ENCODE results near the gene GRAP2. TPM values are rescaled to one million over a fixed set of nuclear protein-coding genes. Genes with fewer than 3 reads are reported as not detected.

GRAP2 gene
- total RNA-seq, 1 experiment from 2014 or later = not detected

GRCh38 chr22:39997939-39998726 is 97.2 kb downstream of the GRAP2 start:
- in situ Hi-C loops (cut with HindIII; ENCODE audit: low pct_unique_long_range_greater_than_20kb, low sequenced_read_pairs) = no loop called here
- peak; percentile 66 for DNase-seq (ENCODE audit: low read depth)

GRCh38 chr22:39999144-39999757 is 98.4 kb downstream of the GRAP2 start:
- in situ Hi-C loops (cut with HindIII; ENCODE audit: low pct_unique_long_range_greater_than_20kb, low sequenced_read_pairs) = no loop called here
- DNase-seq (ENCODE audit: low read depth) = peak; percentile 67

GRCh38 chr22:40000171-40000570 is 99.3 kb downstream of the GRAP2 start:
- in situ Hi-C loops (cut with HindIII; ENCODE audit: low pct_unique_long_range_greater_than_20kb, low sequenced_read_pairs) = no loop called here

GRCh38 chr22:40001106-40001505 is 100.2 kb downstream of the GRAP2 start:
- in situ Hi-C loops (cut with HindIII; ENCODE audit: low pct_unique_long_range_greater_than_20kb, low sequenced_read_pairs) = no loop called here
- DNase-seq (ENCODE audit: low read depth) = no peak

More at GRCh38 chr22:40000171-40000570, 99.3 kb downstream of the GRAP2 start:
- no peak for DNase-seq (ENCODE audit: low read depth)

- in situ Hi-C loops (cut with HindIII; ENCODE audit: low pct_unique_long_range_greater_than_20kb, low sequenced_read_pairs) = no loop called here
- DNase-seq (ENCODE audit: low read depth) = no peak
Measured at GRCh38 chr22:40001800-40002577, 101.1 kb downstream of the GRAP2 start.

- no peak for DNase-seq (ENCODE audit: low read depth)
- in situ Hi-C loops (cut with HindIII; ENCODE audit: low pct_unique_long_range_greater_than_20kb, low sequenced_read_pairs) = no loop called here
Measured at GRCh38 chr22:40002935-40003715, 102.2 kb downstream of the GRAP2 start.

- in situ Hi-C loops (cut with HindIII; ENCODE audit: low pct_unique_long_range_greater_than_20kb, low sequenced_read_pairs) = no loop called here
- no peak for DNase-seq (ENCODE audit: low read depth)
Measured at GRCh38 chr22:40004836-40005235, 104.0 kb downstream of the GRAP2 start.

- in situ Hi-C loops (cut with HindIII; ENCODE audit: low pct_unique_long_range_greater_than_20kb, low sequenced_read_pairs) = no loop called here
- no peak for DNase-seq (ENCODE audit: low read depth)
Measured at GRCh38 chr22:40006641-40007040, 105.8 kb downstream of the GRAP2 start.

- no peak for DNase-seq (ENCODE audit: low read depth)
- in situ Hi-C loops (cut with HindIII; ENCODE audit: low pct_unique_long_range_greater_than_20kb, low sequenced_read_pairs) = no loop called here
Measured at GRCh38 chr22:40007853-40008710, 107.2 kb downstream of the GRAP2 start.

GRCh38 chr22:40008726-40009291 is 107.9 kb downstream of the GRAP2 start:
- DNase-seq (ENCODE audit: low read depth) = no peak
- in situ Hi-C loops (cut with HindIII; ENCODE audit: low pct_unique_long_range_greater_than_20kb, low sequenced_read_pairs) = no loop called here

- in situ Hi-C loops (cut with HindIII; ENCODE audit: low pct_unique_long_range_greater_than_20kb, low sequenced_read_pairs) = no loop called here
- DNase-seq (ENCODE audit: low read depth) = peak; percentile 26
Measured at GRCh38 chr22:40009292-40009774, 108.4 kb downstream of the GRAP2 start.

- DNase-seq (ENCODE audit: low read depth) = no peak
- in situ Hi-C loops (cut with HindIII; ENCODE audit: low pct_unique_long_range_greater_than_20kb, low sequenced_read_pairs) = no loop called here
Measured at GRCh38 chr22:40009951-40010671, 109.2 kb downstream of the GRAP2 start.

GRCh38 chr22:40010746-40011145 is 109.9 kb downstream of the GRAP2 start:
- no peak for DNase-seq (ENCODE audit: low read depth)
- in situ Hi-C loops (cut with HindIII; ENCODE audit: low pct_unique_long_range_greater_than_20kb, low sequenced_read_pairs) = no loop called here

- in situ Hi-C loops (cut with HindIII; ENCODE audit: low pct_unique_long_range_greater_than_20kb, low sequenced_read_pairs) = no loop called here
- DNase-seq (ENCODE audit: low read depth) = no peak
Measured at GRCh38 chr22:40014667-40015248, 113.9 kb downstream of the GRAP2 start.

- no peak for DNase-seq (ENCODE audit: low read depth)
- in situ Hi-C loops (cut with HindIII; ENCODE audit: low pct_unique_long_range_greater_than_20kb, low sequenced_read_pairs) = no loop called here
Measured at GRCh38 chr22:40015358-40015976, 114.6 kb downstream of the GRAP2 start.

- in situ Hi-C loops (cut with HindIII; ENCODE audit: low pct_unique_long_range_greater_than_20kb, low sequenced_read_pairs) = no loop called here
- DNase-seq (ENCODE audit: low read depth) = no peak
Measured at GRCh38 chr22:40018051-40018450, 117.2 kb downstream of the GRAP2 start.
